Peyer's patch (tissue), 4 donors: Measurements from ENCODE around the gene SARNP.

Experiments used
- CTCF ChIP-seq, 6 experiments: fragments of 450-650 bp in 4 of 6; fragments of 200-600 bp in 2 of 6; sonication (generic) in 1 of 6; IDR thresholded peaks; one replicate each; pipeline ENCODE4 v1.5.1; 2017 to 2019; ENCODE audit warnings: antibody characterized with exemption in 6 of 6, mild to moderate bottlenecking in 3 of 6, moderate library complexity in 1 of 6
- POLR2A ChIP-seq, 2 donors: fragments of 450-650 bp; IDR thresholded peaks; one replicate each; pipeline ENCODE4 v1.5.1; 2017; ENCODE audit warnings: antibody characterized with exemption in 2 of 2, mild to moderate bottlenecking in 2 of 2, moderate library complexity in 2 of 2

- TF ChIP-seq CTCF (IDR thresholded peaks at IDR 0.05) (no peak), POLR2A (IDR thresholded peaks at IDR 0.05) (no peak)
These were observed 95.8 kb downstream of the SARNP start for GRCh38 chr12:55721601-55722213.
